Measurements from ENCODE around the gene MMP27.
"Not testable (repeated sequence)": the region's sequence is repeated elsewhere in the genome, so short reads cannot be mapped to it uniquely, and the experiment has no call there.

MMP27 gene

DNA sequence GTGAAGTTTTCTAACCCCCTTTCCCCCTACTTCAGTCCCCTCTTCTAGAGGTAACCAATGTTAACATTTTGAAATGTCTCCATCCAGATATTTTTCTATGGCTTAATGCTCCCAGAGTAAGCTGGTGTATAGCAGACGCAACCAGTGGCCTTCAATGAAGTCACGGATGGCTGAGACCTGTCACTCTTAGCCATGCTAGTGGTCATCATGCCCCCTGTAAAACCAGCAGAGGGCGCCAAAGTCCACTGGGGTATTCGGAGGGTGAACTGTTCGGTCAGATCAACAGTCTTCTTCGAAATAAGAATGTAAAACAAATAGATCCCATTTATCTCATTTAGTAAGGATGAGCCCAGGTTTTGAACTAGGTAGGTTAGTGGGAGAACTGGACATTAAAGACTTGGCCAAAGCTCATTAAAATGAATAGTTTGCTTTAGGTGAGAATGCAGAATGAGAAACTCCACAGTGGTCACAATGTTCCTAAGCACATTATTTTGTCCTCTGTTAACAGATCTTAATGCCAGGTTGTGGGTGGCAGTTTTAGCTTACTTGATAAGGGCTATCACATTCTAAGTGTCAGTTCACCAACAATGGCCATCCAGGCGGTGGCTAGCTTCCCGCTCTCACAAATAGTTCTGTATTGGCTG, 27.8 kb upstream of the MMP27 start:
- TF ChIP-seq TARDBP (IDR thresholded peaks at IDR 0.05) (no peak), FOXK2 (IDR thresholded peaks at IDR 0.05) (no peak), BHLHE40 (IDR thresholded peaks at IDR 0.05; ENCODE audit: borderline replicate concordance) (no peak), SUZ12 (IDR thresholded peaks at IDR 0.05) (no peak), LEF1 (IDR thresholded peaks at IDR 0.05; ENCODE audit: borderline replicate concordance) (no peak), CTBP1 (IDR thresholded peaks at IDR 0.05; ENCODE audit: borderline replicate concordance) (no peak), ELF4 (IDR thresholded peaks at IDR 0.05) (no peak)
- TF ChIP-seq, protein P1, sequence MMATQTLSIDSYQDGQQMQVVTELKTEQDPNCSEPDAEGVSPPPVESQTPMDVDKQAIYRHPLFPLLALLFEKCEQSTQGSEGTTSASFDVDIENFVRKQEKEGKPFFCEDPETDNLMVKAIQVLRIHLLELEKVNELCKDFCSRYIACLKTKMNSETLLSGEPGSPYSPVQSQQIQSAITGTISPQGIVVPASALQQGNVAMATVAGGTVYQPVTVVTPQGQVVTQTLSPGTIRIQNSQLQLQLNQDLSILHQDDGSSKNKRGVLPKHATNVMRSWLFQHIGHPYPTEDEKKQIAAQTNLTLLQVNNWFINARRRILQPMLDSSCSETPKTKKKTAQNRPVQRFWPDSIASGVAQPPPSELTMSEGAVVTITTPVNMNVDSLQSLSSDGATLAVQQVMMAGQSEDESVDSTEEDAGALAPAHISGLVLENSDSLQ (IDR thresholded peaks at IDR 0.05), result peak; percentile 93
- ChIA-PET POLR2A (interaction anchor here (0.6 kb wide), 1 partner anchor 14 kb away, joined by 3 read pairs; no protein-coding TSS in a partner anchor), CTCF (interaction anchor here (0.5 to 1.0 kb wide), 3 partner anchors 18 to 208 kb away, joined by 3 to 5 read pairs (median 5); no protein-coding TSS in a partner anchor)
- DNase-seq (ENCODE audit: extremely low spot score), result peak; percentile 78

DNA sequence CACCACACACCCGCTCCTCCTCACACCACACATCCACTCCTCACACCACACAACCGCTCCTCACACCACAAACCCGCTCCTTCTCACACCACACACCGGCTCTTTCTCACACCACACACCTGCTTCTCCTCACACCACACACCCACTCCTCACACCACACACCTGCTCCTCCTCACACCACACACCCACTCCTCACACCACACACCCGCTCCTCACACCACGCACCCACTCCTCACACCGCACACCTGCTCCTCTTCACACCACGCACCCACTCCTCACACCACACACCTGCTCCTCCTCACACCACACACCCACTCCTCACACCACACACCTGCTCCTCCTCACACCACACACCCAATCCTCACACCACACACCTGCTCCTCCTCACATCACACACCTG, 25.4 kb upstream of the MMP27 start:
- DNase-seq (ENCODE audit: extremely low spot score); CTCF ChIA-PET; POLR2A ChIA-PET: not testable (repeated sequence)

- CTCF ChIA-PET, result no interaction called here
- POLR2A ChIA-PET, result no interaction called here
- DNase-seq (ENCODE audit: extremely low spot score), result no peak
- TF ChIP-seq L3MBTL2 (conservative IDR thresholded peaks at IDR 0.05), result no peak
- no peak for TF ChIP-seq SUZ12 (IDR thresholded peaks at IDR 0.05)
- no peak for TF ChIP-seq FOXA1 (IDR thresholded peaks at IDR 0.05)
- TF ChIP-seq CTBP1 (IDR thresholded peaks at IDR 0.05; ENCODE audit: borderline replicate concordance), result no peak
- TF ChIP-seq FOXK2 (IDR thresholded peaks at IDR 0.05), result no peak
- TF ChIP-seq ELF4 (IDR thresholded peaks at IDR 0.05), result no peak
- TF ChIP-seq TARDBP (IDR thresholded peaks at IDR 0.05), result no peak
- no peak for TF ChIP-seq LEF1 (IDR thresholded peaks at IDR 0.05; ENCODE audit: borderline replicate concordance)
- TF ChIP-seq ZNF384 (IDR thresholded peaks at IDR 0.05), result no peak
- no peak for TF ChIP-seq SP1 (IDR thresholded peaks at IDR 0.05)
Observed at GRCh38 chr11:102729849-102730815, 24.6 kb upstream of the MMP27 start.

- no peak for DNase-seq (ENCODE audit: extremely low spot score)
- POLR2A ChIA-PET, result no interaction called here
- TF ChIP-seq FOXA1 (IDR thresholded peaks at IDR 0.05) (no peak), LEF1 (IDR thresholded peaks at IDR 0.05; ENCODE audit: borderline replicate concordance) (no peak), FOXK2 (IDR thresholded peaks at IDR 0.05) (no peak)
- CTCF ChIA-PET, result no interaction called here
Observed at GRCh38 chr11:102727890-102728289, 22.3 kb upstream of the MMP27 start.

GRCh38 chr11:102724904-102725500, 19.4 kb upstream of the MMP27 start, which contains the start of gene MMP8:
Gene MMP8 (minus strand): TSS chr11:102724954. CDS start chr11:102724855, 99 bp downstream.
- TF ChIP-seq HDGF (IDR thresholded peaks at IDR 0.05; ENCODE audit: borderline replicate concordance), result no peak
- TF ChIP-seq ELF4 (IDR thresholded peaks at IDR 0.05), result no peak
- TF ChIP-seq SP1 (IDR thresholded peaks at IDR 0.05), result no peak
- no peak for TF ChIP-seq FOXA1 (IDR thresholded peaks at IDR 0.05)
- no peak for TF ChIP-seq FOXM1 (IDR thresholded peaks at IDR 0.05; ENCODE audit: borderline replicate concordance)
- TF ChIP-seq L3MBTL2 (conservative IDR thresholded peaks at IDR 0.05), result no peak
- TF ChIP-seq FOXK2 (IDR thresholded peaks at IDR 0.05), result no peak
- no peak for TF ChIP-seq SUZ12 (IDR thresholded peaks at IDR 0.05)
- TF ChIP-seq CTBP1 (IDR thresholded peaks at IDR 0.05; ENCODE audit: borderline replicate concordance), result no peak
- TF ChIP-seq ARNT (IDR thresholded peaks at IDR 0.05), result no peak
- no peak for TF ChIP-seq BHLHE40 (IDR thresholded peaks at IDR 0.05; ENCODE audit: borderline replicate concordance)
- TF ChIP-seq, protein P1 (IDR thresholded peaks at IDR 0.05), result no peak
- TF ChIP-seq ZNF384 (IDR thresholded peaks at IDR 0.05), result no peak
- no peak for TF ChIP-seq NFRKB (IDR thresholded peaks at IDR 0.05)
- TF ChIP-seq TARDBP (IDR thresholded peaks at IDR 0.05), result no peak
- no peak for TF ChIP-seq LEF1 (IDR thresholded peaks at IDR 0.05; ENCODE audit: borderline replicate concordance)
- DNase-seq (ENCODE audit: extremely low spot score), result no peak
- CTCF ChIA-PET, result no interaction called here
- POLR2A ChIA-PET, result no interaction called here

GRCh38 chr11:102722821-102723220, 17.3 kb upstream of the MMP27 start:
- no peak for TF ChIP-seq FOXM1 (IDR thresholded peaks at IDR 0.05; ENCODE audit: borderline replicate concordance)
- no peak for TF ChIP-seq SUZ12 (IDR thresholded peaks at IDR 0.05)
- no peak for TF ChIP-seq NFRKB (IDR thresholded peaks at IDR 0.05)
- TF ChIP-seq BHLHE40 (IDR thresholded peaks at IDR 0.05; ENCODE audit: borderline replicate concordance), result no peak
- TF ChIP-seq SP1 (IDR thresholded peaks at IDR 0.05), result no peak
- no peak for TF ChIP-seq HDGF (IDR thresholded peaks at IDR 0.05; ENCODE audit: borderline replicate concordance)
- no peak for TF ChIP-seq ELF4 (IDR thresholded peaks at IDR 0.05)
- no peak for TF ChIP-seq TARDBP (IDR thresholded peaks at IDR 0.05)
- no peak for TF ChIP-seq LEF1 (IDR thresholded peaks at IDR 0.05; ENCODE audit: borderline replicate concordance)
- TF ChIP-seq ARNT (IDR thresholded peaks at IDR 0.05), result no peak
- TF ChIP-seq, protein P1 (IDR thresholded peaks at IDR 0.05), result no peak
- no peak for TF ChIP-seq ZNF384 (IDR thresholded peaks at IDR 0.05)
- TF ChIP-seq CTBP1 (IDR thresholded peaks at IDR 0.05; ENCODE audit: borderline replicate concordance), result no peak
- no peak for TF ChIP-seq L3MBTL2 (conservative IDR thresholded peaks at IDR 0.05)
- TF ChIP-seq FOXK2 (IDR thresholded peaks at IDR 0.05), result no peak
- no peak for TF ChIP-seq FOXA1 (IDR thresholded peaks at IDR 0.05)
- DNase-seq (ENCODE audit: extremely low spot score), result no peak
- ChIA-PET POLR2A (no interaction called here), CTCF (no interaction called here)
